ENCODE measurements around the gene STMP1.
"Not testable (repeated sequence)": the region's sequence is repeated elsewhere in the genome, so short reads cannot be mapped to it uniquely, and the experiment has no call there.

STMP1 gene

GRCh38 chr7:135665042-135665441 is 2.7 kb downstream of the STMP1 start:
- no peak for DNase-seq

- DNase-seq = no peak
Measured at GRCh38 chr7:135666156-135666555, 3.8 kb downstream of the STMP1 start.

GRCh38 chr7:135666846-135667245 is 4.5 kb downstream of the STMP1 start:
- DNase-seq = no peak

GRCh38 chr7:135667626-135668025 is 5.3 kb downstream of the STMP1 start:
- DNase-seq = not testable (repeated sequence)

GRCh38 chr7:135668852-135669395 is 6.6 kb downstream of the STMP1 start:
- not testable (repeated sequence) for DNase-seq

- no peak for DNase-seq
Measured at GRCh38 chr7:135669774-135670173, 7.5 kb downstream of the STMP1 start.

GRCh38 chr7:135670179-135670578 is 7.9 kb downstream of the STMP1 start:
- no peak for DNase-seq

- DNase-seq = peak; percentile 36
Measured at GRCh38 chr7:135672560-135673359, 10.4 kb downstream of the STMP1 start.

- no peak for DNase-seq
Measured at GRCh38 chr7:135673360-135673706, 11.0 kb downstream of the STMP1 start.

GRCh38 chr7:135678612-135679575 is 16.6 kb downstream of the STMP1 start:
- DNase-seq = no peak

GRCh38 chr7:135681762-135682161 is 19.4 kb downstream of the STMP1 start:
- DNase-seq = no peak

GRCh38 chr7:135682191-135682590 is 19.9 kb downstream of the STMP1 start:
- no peak for DNase-seq

GRCh38 chr7:135683609-135684008 is 21.3 kb downstream of the STMP1 start:
- no peak for DNase-seq

GRCh38 chr7:135684136-135684535 is 21.8 kb downstream of the STMP1 start:
- DNase-seq = no peak

GRCh38 chr7:135684699-135685098 is 22.4 kb downstream of the STMP1 start:
- no peak for DNase-seq

GRCh38 chr7:135685306-135686084 is 23.2 kb downstream of the STMP1 start:
- DNase-seq = no peak

- no peak for DNase-seq
Measured at GRCh38 chr7:135687466-135687865, 25.2 kb downstream of the STMP1 start.

- no peak for DNase-seq
Measured at GRCh38 chr7:135690566-135690965, 28.3 kb downstream of the STMP1 start.

- no peak for DNase-seq
Measured at GRCh38 chr7:135692055-135692454, 29.7 kb downstream of the STMP1 start.

- DNase-seq = not testable (repeated sequence)
Measured at GRCh38 chr7:135692606-135693005, 30.3 kb downstream of the STMP1 start.

- no peak for DNase-seq
Measured at GRCh38 chr7:135693558-135693957, 31.2 kb downstream of the STMP1 start.

- DNase-seq = no peak
Measured at GRCh38 chr7:135697276-135698049, 35.1 kb downstream of the STMP1 start.

Measured in NCI-H1694 (cell line).